Measurements from ENCODE around the gene CTNND2.

DNA sequence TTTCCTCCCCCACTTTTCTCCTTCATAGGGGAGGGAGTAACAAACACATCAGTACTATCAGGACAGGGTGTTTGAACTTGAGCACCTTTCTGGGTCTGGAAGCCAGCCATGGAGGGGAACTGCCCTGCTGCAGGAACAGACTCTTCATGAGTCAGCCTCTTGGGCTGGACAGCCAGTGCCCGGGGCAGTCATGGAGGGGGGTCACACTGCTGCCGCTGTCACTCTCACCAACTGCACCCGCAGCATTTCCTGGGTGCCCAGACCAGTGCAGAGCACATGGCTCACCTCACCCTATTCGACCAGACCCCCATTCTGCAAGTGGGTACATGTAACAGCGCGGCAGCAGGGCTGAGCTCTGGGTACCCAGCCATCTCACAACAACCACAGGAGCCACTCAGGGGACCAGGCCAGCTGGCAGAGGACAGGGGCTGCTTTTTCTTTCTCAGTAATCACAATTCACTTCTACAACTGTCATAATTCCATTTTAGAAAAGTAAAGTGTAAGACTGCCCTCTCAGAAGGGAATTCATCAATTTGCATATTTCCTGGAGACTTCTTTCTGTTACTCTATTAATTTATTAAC is 118.4 kb downstream of the CTNND2 start:
- TF ChIP-seq ZNF830 (tag by site-specific recombination; IDR thresholded peaks at IDR 0.05; ENCODE audit: low read depth) = no peak
- TF ChIP-seq ZNF624 (tag by site-specific recombination; IDR thresholded peaks at IDR 0.05) = no peak
- TF ChIP-seq ZBTB21 (tag by site-specific recombination; IDR thresholded peaks at IDR 0.05) = no peak
- TF ChIP-seq ZNF658 (tag by site-specific recombination; IDR thresholded peaks at IDR 0.05) = no peak
- TF ChIP-seq, protein P1, sequence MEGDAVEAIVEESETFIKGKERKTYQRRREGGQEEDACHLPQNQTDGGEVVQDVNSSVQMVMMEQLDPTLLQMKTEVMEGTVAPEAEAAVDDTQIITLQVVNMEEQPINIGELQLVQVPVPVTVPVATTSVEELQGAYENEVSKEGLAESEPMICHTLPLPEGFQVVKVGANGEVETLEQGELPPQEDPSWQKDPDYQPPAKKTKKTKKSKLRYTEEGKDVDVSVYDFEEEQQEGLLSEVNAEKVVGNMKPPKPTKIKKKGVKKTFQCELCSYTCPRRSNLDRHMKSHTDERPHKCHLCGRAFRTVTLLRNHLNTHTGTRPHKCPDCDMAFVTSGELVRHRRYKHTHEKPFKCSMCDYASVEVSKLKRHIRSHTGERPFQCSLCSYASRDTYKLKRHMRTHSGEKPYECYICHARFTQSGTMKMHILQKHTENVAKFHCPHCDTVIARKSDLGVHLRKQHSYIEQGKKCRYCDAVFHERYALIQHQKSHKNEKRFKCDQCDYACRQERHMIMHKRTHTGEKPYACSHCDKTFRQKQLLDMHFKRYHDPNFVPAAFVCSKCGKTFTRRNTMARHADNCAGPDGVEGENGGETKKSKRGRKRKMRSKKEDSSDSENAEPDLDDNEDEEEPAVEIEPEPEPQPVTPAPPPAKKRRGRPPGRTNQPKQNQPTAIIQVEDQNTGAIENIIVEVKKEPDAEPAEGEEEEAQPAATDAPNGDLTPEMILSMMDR (tag by site-specific recombination; IDR thresholded peaks at IDR 0.05) = no peak
- no peak for TF ChIP-seq ZNF24 (tag by site-specific recombination; IDR thresholded peaks at IDR 0.05)
